ENCODE results near the gene RIPOR1. TPM values are rescaled to one million over a fixed set of nuclear protein-coding genes. Genes with fewer than 3 reads are reported as not detected.
A peak's percentile ranks its signal among the peaks of the same experiment; 100 is the strongest.

The RIPOR1 gene
- total RNA-seq, 4 donors from 2014 or later: 19.3 to 28.6 (median 23.6) TPM

DNA sequence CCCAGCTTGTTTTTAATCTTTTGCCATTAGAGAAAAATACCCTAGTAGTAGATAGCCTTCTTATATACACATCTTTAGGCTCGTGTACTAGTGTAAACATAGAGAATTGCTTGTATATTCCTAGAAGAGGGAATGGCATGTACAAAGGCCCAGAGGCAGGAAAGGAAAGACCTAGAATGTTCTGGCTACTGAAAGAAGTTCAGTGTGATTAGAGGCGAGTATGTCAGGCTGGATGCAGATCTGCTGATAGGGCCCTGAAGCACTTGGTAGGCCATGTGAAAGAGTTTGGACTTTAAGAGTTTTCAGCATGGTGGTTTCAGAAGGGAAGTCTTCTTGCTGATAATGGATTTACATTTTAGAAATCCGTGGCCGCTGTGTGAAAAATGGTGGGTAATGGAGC, 51.1 kb downstream of the RIPOR1 start:
- 89 to 90% methylated on average over 4 of the region's 4 CpGs for WGBS, 2 donors
- TF ChIP-seq, protein P1, sequence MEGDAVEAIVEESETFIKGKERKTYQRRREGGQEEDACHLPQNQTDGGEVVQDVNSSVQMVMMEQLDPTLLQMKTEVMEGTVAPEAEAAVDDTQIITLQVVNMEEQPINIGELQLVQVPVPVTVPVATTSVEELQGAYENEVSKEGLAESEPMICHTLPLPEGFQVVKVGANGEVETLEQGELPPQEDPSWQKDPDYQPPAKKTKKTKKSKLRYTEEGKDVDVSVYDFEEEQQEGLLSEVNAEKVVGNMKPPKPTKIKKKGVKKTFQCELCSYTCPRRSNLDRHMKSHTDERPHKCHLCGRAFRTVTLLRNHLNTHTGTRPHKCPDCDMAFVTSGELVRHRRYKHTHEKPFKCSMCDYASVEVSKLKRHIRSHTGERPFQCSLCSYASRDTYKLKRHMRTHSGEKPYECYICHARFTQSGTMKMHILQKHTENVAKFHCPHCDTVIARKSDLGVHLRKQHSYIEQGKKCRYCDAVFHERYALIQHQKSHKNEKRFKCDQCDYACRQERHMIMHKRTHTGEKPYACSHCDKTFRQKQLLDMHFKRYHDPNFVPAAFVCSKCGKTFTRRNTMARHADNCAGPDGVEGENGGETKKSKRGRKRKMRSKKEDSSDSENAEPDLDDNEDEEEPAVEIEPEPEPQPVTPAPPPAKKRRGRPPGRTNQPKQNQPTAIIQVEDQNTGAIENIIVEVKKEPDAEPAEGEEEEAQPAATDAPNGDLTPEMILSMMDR (IDR thresholded peaks at IDR 0.05): no peak
- no peak for TF ChIP-seq POLR2A (IDR thresholded peaks at IDR 0.05)
- no peak overlapping the region for H3K4me3 ChIP-seq (ENCODE audit: low read depth, poor library complexity, severe bottlenecking)
- DNase-seq (ENCODE audit: low spot score in 2 of 2): peak in 1 of 2 donors; percentile 4
- intact Hi-C loops (cut with DNase I; ENCODE audit: low total_unique reads): no loop called here

- TF ChIP-seq, protein P1 (IDR thresholded peaks at IDR 0.05): no peak
- TF ChIP-seq POLR2A (IDR thresholded peaks at IDR 0.05): no peak
- intact Hi-C loops (cut with DNase I; ENCODE audit: low total_unique reads): no loop called here
- WGBS, 2 donors: 91 to 94% methylated on average over 4 of the region's 4 CpGs
- DNase-seq (ENCODE audit: low spot score in 2 of 2): peak in 1 of 2 donors; percentile 15
- no peak overlapping the region for H3K4me3 ChIP-seq (ENCODE audit: low read depth, poor library complexity, severe bottlenecking)
Observed at GRCh38 chr16:67580202-67580601, 51.6 kb downstream of the RIPOR1 start.

DNA sequence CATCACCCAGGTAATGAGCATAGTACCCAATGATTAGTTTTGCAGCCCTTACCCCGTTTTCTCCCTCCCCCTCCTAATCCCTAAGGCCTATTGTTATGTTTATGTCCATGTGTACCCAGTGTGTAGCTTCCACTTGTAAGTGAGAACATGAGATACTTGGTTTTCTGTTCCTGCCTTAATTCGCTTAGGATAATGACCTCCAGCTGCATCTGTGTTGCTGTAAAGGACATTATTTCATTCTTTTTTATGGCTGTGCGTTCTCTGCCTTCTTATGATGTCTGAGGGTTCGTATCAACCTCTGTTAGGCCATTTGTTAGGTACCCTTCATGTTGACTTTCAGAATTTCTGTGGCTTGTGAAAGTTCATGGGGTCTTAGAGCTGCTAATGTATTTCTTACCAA, 64.7 kb downstream of the RIPOR1 start:
- DNase-seq (ENCODE audit: low spot score in 2 of 2): no peak
- intact Hi-C loops (cut with DNase I; ENCODE audit: low total_unique reads): no loop called here
- no peak for TF ChIP-seq POLR2A (IDR thresholded peaks at IDR 0.05)
- TF ChIP-seq, protein P1 (IDR thresholded peaks at IDR 0.05): no peak
- no peak overlapping the region for H3K4me3 ChIP-seq (ENCODE audit: low read depth, poor library complexity, severe bottlenecking)
- WGBS, 2 donors: 78 to 80% methylated on average over 4 of the region's 4 CpGs

DNA sequence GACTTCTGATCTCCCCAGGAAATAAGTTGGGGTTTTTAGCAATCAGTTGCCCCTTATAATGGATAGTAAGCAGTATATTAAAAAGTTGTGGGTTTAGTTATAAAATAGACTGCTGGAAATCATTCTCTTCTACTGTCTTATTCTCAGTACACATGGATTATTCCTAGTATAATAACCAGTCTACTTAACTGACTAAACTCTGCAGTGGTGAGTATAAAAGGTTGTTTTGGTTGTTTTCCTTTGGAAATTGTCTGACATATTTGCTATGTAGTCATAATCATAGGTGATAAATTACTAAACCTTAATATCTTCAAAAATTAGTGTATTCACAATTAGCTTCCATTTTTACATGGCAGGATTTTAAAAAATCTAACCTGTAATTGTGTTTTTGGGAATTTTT, 65.1 kb downstream of the RIPOR1 start:
- H3K4me3 ChIP-seq (ENCODE audit: low read depth, poor library complexity, severe bottlenecking): no peak overlapping the region
- TF ChIP-seq POLR2A (IDR thresholded peaks at IDR 0.05): no peak
- TF ChIP-seq, protein P1 (IDR thresholded peaks at IDR 0.05): no peak
- intact Hi-C loops (cut with DNase I; ENCODE audit: low total_unique reads): no loop called here
- DNase-seq (ENCODE audit: low spot score in 2 of 2): no peak

DNA sequence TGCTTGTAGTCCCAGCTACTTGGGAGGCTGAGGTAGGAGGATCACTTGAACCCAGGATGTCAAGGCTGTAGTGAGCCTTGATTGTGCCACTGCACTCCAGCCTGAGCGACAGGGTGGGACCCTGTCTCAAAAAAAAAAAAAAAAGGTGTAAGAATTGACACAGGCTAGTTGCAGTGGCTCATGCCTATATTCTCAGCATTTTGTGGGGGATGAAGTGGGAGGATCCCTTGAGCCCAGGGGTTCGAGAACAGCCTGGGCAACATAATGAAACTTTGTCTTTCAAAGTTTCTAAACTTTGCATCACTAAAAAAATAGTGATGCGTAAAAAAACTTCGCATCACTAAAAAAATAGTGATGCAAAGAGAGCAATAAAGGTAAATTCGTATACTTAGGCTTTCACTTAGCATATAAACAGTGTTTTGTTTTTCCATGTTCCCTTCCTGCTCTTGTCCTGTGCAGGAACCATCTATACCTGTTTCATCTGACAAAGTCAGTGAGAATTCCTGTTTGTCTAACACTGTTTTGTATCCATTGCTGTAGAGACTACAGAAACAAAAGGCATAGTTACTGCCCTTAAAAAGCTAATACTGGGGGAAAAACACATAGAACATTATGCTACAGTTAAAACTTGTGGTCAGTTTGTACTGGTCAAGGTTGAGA, 65.8 kb downstream of the RIPOR1 start:
- no peak for DNase-seq (ENCODE audit: low spot score in 2 of 2)
- intact Hi-C loops (cut with DNase I; ENCODE audit: low total_unique reads): no loop called here
- no peak for TF ChIP-seq POLR2A (IDR thresholded peaks at IDR 0.05)
- TF ChIP-seq, protein P1 (IDR thresholded peaks at IDR 0.05): no peak
- no peak overlapping the region for H3K4me3 ChIP-seq (ENCODE audit: low read depth, poor library complexity, severe bottlenecking)
- WGBS, 2 donors: 90 to 94% methylated on average over 5 of the region's 5 CpGs

- TF ChIP-seq, protein P1 (IDR thresholded peaks at IDR 0.05): no peak
- no peak for TF ChIP-seq POLR2A (IDR thresholded peaks at IDR 0.05)
- DNase-seq (ENCODE audit: low spot score in 2 of 2): no peak
- intact Hi-C loops (cut with DNase I; ENCODE audit: low total_unique reads): no loop called here
- no peak overlapping the region for H3K4me3 ChIP-seq (ENCODE audit: low read depth, poor library complexity, severe bottlenecking)
- WGBS, 2 donors: 42 to 45% methylated on average over 1 of the region's 1 CpG
Observed at GRCh38 chr16:67594956-67595355, 66.3 kb downstream of the RIPOR1 start.
